Epithelial cell of esophagus (primary cell): Measurements from ENCODE around the gene AGO4.
"Not testable (repeated sequence)": the region's sequence is repeated elsewhere in the genome, so short reads cannot be mapped to it uniquely, and the experiment has no call there.

Source experiments
- DNase-seq: peaks from one replicate; pipeline ENCODE4 v3.0.0; 2010; ENCODE audit warnings: low read depth
- H3K4me3 ChIP-seq: 2 replicates; pipeline ENCODE4 v1.5.1; 2011; ENCODE audit warnings: mild to moderate bottlenecking, low read length, control low read depth
- TF ChIP-seq, protein P1 (sequence below): IDR thresholded peaks from 2 replicates; pipeline ENCODE4 v1.5.1; 2011; ENCODE audit warnings: low read depth, mild to moderate bottlenecking, low read length, control low read depth, inconsistent platforms; ENCODE audit not compliant: insufficient read depth; ENCODE audit errors: missing control alignments

The AGO4 gene

DNA sequence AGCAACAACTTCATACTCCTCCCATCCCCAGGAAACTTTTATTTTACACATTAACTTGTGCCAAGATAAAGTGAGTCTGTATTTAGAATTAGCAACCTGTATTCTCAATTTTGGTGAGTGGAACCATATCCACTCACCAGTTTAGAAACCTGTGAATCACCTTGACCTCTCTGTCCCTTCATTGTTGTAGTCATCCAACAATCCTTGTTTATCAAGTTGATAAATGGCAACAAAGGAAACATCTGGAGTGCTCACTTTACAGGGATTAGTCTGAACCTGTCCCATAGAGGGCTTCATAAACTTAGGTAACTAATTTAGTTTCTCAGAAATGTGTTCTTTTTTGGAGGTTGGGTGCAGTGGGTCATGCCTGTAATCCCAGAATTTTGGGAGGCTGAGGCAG is 34.1 kb upstream of the AGO4 start:
- TF ChIP-seq, protein P1, sequence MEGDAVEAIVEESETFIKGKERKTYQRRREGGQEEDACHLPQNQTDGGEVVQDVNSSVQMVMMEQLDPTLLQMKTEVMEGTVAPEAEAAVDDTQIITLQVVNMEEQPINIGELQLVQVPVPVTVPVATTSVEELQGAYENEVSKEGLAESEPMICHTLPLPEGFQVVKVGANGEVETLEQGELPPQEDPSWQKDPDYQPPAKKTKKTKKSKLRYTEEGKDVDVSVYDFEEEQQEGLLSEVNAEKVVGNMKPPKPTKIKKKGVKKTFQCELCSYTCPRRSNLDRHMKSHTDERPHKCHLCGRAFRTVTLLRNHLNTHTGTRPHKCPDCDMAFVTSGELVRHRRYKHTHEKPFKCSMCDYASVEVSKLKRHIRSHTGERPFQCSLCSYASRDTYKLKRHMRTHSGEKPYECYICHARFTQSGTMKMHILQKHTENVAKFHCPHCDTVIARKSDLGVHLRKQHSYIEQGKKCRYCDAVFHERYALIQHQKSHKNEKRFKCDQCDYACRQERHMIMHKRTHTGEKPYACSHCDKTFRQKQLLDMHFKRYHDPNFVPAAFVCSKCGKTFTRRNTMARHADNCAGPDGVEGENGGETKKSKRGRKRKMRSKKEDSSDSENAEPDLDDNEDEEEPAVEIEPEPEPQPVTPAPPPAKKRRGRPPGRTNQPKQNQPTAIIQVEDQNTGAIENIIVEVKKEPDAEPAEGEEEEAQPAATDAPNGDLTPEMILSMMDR: no peak
- H3K4me3 ChIP-seq: no peak overlapping the region
- DNase-seq: peak; percentile 39

DNA sequence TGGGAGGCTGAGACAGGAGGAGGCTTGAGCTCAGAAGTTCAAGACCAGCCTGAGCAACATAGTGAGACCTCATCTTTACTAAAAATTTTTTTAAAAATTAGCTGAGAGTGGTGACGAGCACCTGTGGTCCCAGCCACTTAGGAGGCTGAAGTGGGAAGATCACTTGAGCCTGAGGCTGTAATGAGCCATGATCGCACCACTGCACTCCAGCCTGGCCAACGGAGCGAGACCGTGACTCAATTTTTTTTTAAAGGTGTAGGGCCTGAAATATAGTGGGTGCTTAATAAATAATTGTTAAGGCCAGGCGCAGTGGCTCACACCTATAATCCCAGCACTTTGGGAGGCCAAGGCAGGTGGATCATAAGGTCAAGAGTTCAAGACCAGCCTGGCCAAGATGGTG is 31.6 kb upstream of the AGO4 start:
- DNase-seq, H3K4me3 ChIP-seq: not testable (repeated sequence)

DNA sequence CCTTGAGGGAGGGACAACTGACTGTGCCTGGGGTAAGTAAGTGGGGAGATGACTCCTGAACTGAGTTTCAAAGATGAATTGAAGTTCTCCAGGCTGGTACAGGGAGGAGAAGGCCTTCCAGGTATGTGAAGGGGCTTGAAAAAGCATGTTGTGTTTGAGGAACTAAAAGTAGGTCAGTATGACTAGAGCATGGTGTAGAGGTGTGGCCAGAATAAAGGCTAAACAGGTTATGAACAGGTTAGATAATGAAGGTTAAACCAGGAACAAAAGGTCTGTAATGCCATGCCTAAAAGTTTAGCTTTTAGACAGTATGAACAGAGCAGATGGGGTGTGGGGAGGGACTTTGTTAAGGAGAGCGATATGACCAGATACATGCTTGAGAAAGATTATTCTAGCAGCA is 30.7 kb upstream of the AGO4 start:
- no peak overlapping the region for H3K4me3 ChIP-seq
- DNase-seq: peak; percentile 2
- TF ChIP-seq, protein P1: no peak

DNA sequence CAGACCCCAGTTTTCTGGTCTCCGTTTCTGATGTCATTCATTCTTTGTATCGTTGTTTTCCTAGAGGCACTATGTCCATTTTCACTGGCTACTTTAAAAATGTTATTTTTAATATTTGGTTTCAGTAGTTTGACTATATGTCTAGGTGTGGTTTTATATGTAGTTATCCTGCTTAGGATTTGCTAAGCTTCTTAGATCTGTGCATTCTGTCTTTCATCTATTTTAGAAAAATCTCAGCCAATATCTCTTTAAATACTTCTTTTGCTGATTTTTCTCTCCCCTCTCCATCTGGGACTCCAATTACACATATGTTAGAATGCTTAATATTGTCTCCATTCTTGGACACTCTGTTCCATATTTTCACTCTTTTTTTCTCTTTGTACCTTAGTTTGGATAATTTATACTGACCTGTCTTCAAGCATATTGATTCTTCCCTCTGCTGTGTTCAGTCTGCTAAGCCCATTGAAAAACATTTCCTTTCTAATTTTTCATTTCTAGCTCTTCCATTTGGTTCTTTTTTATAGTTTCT is 24.7 kb upstream of the AGO4 start:
- DNase-seq: no peak
- H3K4me3 ChIP-seq: no peak overlapping the region
- TF ChIP-seq, protein P1: no peak

DNA sequence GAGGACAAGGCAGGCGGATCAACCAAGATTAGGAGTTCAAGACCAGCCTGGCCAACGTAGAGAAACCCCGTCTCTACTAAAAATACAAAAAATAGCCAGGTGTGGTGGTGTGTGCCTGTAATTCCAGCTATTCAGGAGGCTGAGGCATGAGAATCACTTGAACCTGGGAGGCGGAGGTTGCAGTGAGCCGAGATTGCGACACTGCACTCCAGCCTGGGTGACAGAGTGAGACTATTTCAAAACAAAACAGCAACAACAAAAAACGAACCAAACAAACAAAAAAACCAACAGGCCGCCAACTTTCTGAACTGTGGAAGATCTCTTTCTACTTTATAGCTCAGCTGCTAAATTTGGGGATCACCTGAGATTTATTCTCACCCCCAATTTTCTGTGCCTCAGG is 23.5 kb upstream of the AGO4 start:
- not testable (repeated sequence) for DNase-seq

DNA sequence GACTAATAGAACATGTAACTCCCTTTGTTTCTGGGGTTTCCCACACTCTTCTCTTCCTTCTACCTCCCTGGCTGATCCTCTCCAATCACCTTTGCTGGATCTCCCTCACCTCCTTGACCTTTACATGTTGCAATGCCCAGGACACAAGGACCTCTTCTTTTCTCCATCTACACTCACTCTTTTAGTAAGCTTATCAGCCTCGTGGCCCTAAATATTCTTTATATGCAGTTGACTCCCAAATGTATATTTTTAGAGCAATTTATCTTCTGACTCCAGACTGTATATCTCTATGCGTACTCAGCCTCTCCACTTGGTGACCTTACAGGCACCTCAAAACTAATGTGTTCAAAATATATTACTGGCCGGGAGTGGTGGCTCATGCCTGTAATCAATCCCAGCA is 19.7 kb upstream of the AGO4 start:
- DNase-seq: no peak
- H3K4me3 ChIP-seq: no peak overlapping the region
- TF ChIP-seq, protein P1: no peak

More for the DNA sequence above, 23.5 kb upstream of the AGO4 start:
- H3K4me3 ChIP-seq: not testable (repeated sequence)

DNA sequence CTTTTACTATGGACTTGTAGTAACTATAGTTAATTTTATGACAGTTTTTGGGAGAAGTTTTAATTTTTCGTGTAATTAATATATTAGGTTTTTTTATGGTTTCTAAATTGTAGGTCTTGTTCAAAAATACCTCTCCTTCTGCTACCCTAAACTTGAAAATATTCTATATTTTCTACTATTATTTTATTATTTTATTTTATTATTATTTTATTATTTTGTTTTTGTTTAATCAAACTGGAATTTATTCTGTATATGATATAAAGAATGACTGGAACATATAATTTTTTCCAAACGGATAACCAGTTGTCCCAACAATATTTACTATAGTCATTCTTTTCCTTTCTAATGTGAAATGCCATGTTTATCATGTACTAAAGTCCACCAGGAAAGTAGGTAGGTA is 17.1 kb upstream of the AGO4 start:
- TF ChIP-seq, protein P1: no peak
- no peak for DNase-seq
- no peak overlapping the region for H3K4me3 ChIP-seq

DNA sequence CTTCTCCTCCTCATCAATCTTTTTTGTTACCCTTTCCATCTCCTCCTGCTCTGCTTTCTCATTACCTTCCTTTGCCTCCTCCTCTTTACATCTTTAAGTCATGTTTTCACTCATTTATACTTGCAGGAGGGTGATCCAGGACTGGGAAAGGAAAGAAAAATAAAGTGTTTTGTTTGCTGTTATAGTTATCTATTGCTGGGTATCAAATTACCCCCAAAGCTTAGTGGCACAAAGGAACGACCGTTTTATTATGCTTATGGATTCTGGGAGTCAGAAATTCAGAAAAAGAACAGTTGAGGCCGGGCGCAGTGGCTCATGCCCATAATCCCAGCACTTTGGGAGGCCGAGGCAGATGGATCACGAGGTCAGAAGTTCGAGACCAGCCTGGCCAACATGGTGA is 12.5 kb upstream of the AGO4 start:
- H3K4me3 ChIP-seq: no peak overlapping the region
- TF ChIP-seq, protein P1: no peak
- no peak for DNase-seq
